ENCODE measurements around the gene ZNF618.
A peak's percentile ranks its signal among the peaks of the same experiment; 100 is the strongest.
"Not testable (repeated sequence)": the region's sequence is repeated elsewhere in the genome, so short reads cannot be mapped to it uniquely, and the experiment has no call there.

Gene ZNF618

DNA sequence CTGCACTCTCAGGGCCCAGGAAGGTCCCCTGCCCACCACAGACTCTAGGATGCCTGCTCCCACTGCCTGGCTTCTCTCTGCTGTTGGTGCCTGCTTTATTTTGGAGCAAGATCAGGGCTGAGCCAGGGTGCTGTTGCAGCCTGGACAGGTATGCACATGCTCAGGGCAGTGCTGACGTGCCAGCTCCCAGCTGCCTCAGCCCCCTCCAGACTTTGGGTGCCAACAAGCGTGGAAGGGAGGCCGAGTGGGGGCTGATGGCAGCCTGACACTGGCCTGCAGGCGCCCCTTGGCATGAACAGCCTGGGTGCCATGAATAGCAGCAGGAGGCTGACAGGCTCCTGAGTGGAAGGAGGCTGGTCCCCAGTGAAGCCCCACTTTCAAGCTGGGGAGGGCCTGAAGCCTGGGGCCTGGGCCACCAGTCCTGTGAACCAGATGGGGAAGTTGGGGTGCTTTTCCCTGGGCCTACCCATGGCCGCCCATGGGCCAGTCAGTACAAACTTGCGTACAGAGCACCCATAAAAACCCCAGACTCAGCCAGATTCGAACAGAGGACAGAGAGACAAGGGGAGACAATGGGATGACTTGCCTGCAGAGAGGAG lies 195.2 kb downstream of the ZNF618 start:
- DNase-seq, result no peak

DNA sequence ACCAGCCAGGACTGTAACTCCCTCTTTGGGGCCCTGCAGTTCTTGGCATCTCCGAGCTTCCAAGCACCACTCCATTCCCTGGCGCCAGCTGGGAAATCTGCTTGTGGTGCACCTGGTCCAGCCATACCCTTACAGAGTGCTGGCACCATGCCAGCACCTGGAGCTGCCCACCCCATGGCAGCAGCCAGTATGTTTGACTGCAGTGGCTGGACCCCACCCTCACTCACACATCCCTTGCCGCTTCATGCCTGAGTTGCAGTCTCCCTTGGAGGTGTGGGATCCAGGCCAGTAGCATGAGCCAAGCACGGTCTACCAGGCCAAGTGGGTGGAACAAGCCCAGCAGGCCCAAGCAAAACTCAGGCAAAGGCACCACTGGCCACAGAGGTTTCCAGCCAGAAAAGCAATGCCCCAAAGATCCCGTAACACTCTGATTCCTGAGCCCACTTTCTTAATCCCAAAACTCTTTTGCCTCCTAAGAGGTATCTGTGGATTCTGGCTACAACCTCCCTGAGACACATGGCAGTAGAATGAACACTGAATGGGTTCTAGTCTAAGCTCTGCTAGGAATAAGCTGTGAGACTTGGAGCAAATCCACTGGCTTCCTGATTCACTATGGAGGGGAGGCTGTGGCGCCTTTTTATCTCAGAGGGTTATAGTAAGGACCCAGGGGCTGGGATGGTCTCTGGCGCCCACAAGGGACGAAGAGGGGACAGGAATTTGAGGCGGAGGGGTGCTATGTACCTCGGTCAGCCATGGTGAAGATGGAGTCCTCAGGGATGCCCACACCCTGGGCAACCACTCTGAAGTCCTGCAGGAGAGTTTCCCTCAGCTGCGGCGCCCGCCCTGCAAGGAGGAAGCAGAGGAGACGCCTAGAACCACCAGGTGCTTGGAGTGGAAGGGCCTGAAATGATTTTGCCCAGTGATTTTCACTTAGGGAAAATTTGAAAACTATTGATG lies 196.4 kb downstream of the ZNF618 start:
- no peak for DNase-seq

DNA sequence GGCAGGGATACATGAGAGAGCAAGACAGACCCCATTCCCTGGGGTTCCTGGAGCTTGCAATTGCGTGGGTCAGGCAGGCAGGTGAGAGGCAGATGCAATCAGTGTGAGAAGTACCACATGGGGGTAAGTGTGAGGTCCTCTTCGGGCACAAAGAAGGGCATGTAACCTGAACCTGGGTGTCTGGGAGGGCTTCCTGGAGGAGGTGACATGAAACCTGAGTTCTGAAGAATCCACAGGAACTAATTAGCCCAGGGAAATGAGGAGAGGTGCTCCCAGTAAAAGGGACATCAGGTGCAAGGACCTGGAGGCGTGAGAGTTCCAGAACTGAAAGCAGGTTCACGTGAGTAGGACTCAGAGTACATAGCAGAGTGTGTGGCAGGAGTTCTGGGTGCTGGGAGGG lies 199.5 kb downstream of the ZNF618 start:
- no peak for DNase-seq

DNA sequence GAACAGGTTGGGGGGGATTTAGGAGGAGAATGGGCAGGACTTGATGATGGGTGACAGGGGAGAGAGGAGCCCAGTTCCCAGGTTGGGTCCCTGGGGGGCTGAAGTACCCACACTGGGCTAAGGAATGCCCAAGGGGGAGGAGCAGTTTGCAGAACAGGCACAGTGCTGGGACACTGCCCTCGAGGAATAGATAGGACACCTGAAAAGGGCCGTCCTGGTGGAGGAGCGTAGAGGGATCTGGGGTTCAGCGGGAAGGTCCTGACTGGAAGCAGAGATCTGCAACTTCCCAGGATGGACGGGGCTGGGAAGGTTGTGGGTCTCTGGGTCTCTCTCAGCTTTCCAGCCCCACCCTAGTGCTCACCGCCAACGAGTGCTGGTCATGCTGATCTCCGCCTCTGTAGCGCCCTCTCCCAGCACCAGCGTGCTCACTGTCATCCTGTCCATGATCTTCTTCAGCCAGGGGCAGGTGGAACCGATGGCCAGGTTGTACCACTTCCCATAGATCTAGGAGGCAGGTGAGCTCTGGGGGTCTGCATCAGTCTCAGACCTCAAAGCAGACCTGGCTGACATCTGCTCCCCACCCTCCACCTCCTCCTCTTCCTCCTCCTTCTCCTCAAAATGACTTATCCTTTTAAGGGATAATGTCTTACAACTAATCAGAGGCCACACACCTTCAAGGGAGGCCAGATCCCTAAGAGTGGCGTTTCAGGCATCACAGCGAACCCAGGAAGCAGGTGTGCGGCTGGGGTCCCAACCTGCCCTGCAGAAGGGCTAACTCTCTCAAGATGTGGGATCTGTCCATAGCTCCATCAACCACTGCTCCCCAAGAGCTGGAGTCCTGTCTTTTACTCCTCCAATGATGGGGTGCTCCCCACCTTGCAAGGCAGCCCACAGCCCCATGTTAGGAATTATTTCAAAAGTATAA lies 200.4 kb downstream of the ZNF618 start:
- DNase-seq, result no peak

DNA sequence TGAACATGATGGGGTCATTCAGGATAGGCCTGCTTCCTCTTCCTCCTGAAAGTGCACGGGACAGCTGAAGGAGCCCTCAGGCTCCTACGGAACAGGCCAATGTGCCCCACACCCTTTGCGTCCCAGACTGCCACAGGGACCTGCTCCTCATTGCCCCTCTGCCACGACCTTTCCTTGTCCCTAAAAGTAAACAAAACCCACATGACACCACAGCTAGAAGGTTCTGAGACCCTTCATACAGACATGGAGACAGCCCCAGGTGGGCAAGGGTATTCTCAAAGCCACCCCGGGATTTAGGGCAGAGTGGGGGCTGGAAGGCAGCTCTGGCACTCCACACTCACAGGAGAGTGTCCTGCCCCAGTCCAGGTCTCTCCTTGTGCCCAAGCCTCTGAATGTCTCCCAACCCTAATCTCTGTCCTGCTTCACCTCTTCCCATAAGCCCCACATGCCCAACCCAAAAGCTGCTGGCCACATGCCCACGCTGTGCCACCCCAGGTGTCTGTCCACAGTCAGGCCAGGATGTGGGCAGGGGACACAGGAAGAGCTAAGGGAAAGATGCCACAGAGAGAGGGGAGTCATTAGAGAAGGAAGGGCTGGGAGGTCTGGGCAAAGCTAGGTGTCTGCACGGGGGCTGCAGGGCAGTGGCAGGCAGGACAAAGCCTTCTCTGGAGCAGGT lies 201.2 kb downstream of the ZNF618 start:
- DNase-seq, result no peak

DNA sequence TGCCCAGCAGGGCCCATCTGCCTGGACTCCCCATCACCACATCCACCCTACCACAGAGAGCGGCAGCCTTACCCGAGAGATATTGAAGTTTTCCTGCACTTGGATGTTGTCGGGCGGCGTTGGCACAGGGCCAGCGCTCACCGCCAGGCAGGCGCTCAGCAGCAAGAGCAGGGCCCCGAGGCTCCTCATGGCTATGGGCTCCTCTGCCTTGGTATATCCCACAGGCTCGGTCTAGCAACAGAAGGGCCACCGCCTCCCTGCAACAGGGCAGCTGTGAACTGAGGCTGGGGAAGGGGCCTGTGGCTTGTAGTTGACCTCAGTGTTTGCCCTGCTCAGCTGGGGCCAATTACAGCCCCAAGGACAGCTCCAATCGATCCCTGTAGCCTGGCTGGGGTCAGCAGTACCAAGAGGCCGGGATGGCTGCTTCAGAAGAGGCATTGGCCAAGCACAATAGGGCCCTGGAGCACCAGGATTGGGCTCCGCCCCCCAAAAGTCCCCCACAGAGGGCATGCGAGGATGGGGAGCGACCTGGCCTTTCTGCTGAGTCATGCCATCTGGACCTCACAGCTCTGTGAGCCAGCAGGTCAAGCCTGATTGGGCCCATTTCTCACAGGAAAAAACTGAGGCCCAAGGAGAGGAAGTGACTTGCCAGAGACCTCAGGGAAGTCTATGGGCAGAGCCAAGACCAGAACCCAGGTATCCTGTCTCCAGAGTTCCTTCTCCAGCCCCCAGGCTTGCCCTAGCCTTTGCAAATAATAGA lies 202.1 kb downstream of the ZNF618 start, which contains the start of gene AMBP:
AMBP (minus strand) TSS at position 280 of the 760 bp plus-strand sequence; CDS start at position 189, 91 bp downstream.
- DNase-seq, result peak; percentile 44

DNA sequence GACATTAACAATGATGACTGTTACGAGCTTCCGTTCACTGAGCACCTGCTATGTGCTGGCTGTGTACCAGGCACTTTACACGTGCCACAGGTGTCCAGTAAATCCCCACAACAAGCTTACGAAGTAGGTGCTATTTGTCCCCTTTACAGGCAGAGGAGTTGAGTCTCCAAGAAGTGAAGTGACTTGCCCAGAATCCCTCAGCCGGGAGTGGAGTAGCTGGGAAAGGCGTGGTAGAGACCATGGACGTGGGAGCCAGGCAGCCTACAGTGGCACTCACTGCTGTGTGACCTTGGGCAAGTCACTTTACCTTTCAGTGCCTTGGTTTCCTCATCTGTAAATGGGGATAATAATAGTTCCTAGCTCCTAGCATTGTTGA lies 202.7 kb downstream of the ZNF618 start:
- DNase-seq, result no peak

DNA sequence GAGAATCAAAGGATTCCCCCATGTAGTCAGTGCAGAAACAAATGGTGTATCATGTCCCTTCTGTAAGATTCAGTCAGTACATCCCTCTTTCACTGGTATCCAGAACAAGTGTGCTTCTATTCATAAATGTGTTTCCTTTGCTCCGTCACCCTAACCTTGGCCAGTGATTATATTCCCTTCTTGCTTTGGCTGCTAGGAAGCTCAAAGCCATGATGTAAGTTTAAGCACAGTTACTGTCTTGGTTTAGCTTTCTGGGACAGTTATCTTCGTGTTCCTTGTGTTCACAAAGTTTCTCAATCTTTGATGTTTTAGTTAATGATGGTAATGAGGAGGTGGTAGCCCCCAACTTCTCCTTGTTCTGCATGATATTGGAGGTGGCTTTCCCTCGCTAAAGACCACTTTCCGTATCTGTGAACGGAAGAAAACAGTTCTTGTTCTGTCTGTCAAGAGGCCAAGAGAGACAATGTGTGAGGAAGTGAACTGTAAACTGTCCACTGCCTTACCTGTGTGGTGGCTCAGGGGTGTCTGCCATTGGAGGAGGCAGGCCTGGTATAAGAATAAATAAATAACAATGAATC lies 204.2 kb downstream of the ZNF618 start:
- no peak for DNase-seq

DNA sequence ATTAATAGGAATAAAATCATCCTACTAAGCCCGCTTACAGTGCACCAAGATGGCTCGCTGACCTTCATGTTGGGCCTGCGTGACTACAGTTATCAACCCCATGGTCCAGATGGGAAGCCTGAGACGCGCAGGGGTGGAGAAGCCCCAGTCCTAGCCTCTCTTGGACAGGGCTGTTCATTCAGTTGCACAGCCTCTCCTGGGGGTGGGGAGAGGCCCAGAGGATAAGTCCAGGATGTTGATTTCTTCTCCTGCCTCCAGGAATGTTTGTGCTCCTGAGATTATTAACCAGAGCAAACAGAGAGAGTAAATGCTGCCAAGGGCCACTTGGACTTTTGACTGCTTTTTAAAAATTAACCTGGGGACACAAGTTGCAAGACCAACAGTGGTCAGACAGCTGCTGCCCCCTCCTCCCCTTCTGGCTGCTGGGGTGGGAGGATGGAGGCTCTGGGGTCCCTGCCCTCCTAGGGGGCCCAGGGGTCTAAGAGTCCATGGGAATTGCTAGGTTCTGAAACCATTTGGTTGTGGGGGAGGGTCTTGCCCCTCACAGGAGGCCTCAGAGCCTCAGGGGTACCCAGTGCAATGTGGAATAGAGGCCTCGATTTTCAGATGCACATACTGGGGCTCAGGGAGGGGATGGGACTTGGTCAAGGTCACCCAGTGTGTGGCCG lies 204.8 kb downstream of the ZNF618 start:
- DNase-seq, result no peak

DNA sequence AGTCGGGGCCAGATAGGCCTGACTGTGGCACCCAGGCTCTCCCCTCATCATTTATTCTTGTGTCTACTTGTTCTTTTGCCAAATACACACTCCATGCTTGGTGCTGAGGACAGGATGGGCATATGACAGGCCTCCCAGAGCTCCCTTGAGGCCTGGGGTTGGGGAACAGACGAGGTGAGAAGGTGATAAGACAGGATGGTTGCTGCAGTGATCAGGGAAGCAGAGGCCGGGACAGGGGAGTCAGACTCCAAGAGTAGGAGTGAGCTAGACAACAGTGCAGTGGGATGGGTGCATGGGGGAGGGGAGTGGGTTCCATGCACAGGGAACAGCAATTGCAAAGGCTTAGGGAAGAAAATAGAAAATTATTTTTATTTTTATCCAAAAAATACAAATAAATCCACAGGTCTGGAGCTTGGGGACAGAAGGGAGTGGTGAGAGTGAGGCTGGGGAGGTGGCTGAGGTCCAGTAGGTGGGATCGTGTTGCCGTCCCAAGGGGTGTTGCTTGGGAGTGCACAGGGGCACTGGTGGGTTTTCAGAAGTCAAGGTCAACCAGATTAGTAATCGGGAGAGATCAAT lies 205.4 kb downstream of the ZNF618 start:
- DNase-seq, result no peak

DNA sequence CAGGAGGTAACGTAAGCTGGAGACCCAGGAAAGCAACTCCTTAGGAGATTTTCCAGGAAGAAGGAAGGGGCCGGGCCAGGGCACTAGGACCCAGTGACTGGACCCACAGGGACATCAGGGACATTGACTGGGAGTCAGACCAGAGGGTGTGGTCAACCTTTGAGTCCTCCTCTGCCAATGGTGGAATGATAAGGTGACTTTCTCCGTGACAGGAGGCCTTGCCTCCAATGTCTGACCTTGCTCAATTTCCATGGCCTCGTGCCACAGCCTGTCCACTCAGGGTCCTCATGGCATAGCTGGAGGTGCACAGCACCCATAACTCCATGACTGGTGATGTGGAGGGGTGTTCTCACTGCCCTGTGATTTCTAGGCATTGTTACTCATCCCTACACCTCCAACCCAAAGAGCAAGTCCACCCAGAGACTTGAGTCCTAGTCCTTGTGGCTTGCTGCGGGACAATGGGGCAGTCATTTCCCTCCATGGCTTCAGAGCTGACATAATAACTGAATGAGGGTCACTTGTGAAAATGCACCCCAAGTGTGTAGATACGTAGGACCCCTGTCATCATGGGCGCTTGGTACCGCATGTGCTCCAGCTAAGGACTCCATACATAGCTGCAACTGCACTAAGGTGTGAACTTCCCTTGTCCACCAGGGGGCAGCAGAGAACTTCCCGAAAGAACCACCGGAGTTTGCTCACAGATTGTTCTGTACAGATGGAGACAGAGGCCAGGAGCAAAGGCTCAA lies 206.1 kb downstream of the ZNF618 start:
- DNase-seq, result peak; percentile 93

DNA sequence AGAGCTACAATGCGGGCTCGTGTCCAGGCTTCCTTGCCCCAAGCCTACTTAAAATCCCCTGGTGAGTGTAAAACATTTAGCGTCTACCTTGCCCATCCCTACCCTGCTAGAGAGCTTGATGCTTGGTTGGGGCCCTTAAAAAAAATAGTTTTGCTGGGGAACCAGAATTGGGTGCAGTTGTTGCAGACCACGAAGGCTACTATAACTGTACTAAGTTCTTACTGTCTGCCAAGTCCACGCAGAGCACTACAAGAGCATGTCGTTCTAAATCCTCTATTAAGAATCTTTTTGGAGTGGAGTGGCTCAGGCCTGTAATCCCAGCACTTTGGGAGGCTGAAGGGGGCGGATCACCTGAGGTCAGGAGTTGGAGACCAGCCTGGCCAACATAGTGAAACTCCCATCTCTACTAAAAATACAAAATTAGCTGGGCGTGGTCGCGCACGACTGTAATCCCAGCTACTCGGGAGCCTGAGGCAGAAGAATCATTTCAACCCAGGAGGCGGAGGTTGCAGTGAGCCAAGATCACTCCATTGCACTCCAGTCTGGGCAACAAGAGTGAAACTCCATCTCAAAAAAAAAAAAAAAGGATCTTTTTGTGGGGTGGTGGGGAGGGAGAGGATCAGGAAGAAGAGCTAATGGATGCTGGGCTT lies 206.8 kb downstream of the ZNF618 start:
- DNase-seq, result not testable (repeated sequence)

DNA sequence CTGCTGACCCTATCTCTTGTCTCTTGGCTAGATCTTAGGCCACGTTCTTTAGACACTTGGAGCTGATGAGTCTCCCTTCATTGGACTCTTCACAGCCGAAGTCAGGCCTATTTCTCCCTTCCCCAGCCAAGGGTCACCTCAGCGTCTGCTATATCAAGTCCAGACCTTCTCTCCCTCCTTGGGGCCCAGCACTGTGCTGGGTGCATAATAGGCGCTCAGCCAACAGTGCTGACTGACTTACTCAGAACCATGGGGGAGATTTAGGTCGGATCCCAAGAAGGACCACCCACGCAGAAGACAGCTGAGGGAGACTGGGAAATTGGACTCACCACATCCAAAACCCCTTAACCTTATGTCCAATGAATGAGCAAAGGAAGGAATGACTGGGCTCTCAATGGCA lies 207.6 kb downstream of the ZNF618 start:
- no peak for DNase-seq

DNA sequence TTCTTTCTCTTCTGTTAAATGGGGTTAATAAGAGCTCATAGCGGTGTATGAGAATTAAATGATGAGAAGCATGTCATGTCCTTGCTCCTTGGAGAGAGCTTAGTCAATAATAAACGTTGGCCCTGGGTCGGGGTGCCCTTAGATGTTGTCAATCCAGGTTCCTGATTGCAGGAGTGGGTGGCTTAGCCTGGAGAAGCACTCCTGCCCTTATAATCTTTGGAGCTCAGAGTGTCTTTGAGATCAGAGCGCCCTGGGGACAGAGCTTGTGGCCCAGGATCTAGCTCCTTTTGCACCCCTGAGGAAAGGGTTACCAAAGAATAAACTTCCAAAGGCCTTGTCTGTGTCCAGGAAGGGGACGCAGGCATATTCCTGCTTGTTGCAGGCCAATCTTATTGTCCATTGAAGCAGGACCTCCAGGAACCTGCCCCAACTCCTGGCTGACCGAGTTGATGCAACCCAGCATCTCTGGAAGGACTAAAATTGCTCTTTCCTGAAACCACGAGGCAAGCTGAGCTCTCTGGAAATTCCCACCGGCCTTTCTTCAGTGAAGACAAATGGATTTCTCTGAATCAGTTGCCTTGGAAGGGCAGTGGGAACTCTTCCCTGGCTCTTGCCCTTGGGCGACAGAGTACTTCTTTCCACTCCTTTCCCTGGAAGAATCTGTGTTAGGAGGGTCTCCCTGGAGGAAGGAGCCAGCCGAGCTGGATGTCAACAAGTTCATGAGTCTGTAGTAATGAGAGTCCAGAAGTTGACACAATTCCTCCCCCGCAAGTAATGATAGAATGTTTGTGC lies 208.4 kb downstream of the ZNF618 start:
- no peak for DNase-seq

DNA sequence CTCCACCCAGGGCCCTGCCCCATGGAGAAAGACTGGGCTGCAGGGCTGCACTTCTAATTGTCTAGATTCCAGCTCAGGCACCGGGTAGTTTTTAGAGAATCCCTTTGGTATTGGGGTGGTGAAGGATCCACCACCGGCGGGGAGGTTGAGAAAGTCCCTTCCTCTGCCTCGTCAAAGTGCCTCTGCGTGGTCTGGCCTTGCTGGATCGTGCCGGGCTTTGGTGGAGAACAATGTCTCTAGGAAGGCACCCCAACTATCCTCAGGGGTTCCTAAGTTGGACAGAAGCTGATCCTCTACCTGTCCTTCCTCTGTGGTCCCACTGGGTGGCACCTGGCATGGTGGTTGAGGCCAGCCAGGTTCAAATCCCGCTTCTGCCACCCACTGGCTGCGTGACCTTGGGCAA lies 209.3 kb downstream of the ZNF618 start:
- DNase-seq, result no peak

DNA sequence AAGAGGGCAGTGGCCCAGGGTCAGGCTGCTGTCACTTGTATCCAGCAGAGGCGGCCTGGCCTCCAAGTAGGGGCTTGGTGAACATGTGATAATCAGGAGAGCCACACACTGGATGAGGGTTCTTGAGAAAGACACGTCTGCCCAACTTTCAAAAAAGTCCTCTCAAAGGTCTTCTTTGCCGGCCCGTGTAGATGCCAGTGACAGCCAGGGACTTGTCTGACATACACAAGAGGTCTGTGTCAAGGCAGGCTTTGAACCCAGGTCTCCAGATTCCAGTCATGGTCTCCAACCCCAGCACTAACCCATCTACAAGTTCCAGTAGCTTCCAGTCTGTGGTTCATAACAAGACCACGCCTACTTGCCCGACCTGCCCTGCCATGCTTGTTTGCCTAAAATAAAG lies 209.9 kb downstream of the ZNF618 start:
- DNase-seq, result no peak

DNA sequence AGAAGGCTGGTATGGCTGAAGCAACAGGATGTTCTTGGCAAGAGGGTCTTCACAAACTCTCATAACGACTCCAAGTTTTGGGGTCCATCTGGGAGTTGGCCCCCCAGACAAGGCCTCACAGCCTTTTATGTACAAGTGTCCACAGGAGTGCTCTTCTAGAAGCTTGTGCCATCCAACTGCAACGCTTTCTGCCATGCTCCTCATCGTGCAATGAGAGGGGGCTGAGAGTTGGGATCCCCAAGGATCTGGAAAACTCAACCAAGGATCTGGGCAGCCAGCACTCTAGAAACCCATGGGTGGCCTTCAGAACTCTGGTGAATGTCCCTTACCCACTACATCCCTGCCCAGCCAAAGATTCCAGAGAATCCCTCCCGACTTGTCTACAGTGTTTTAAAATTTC lies 210.5 kb downstream of the ZNF618 start:
- no peak for DNase-seq

DNA sequence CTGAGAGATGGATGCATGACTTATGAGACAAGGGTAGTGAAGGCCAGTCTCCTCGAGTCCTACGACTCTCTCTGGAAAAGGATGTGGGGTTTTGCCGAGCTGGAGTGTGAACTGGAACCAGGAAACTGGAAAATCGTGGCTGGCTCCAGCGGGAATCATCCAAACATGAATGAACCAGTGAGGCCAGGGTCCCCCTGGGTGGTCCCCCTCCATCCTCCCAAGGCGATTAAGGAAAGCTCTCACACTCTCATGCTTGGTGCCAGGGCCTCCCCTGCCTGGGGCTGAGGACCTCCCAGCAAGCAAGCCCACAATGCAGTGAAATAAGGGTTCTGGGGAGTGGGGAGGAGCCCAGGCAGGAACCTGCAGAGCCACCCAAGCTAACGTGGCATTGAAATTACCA lies 211.6 kb downstream of the ZNF618 start:
- no peak for DNase-seq
